Measurements from ENCODE around the gene FAM83F.
"Not testable (repeated sequence)": the region's sequence is repeated elsewhere in the genome, so short reads cannot be mapped to it uniquely, and the experiment has no call there.

Gene FAM83F

GRCh38 chr22:39994566-39995392, at the start of gene FAM83F:
TSS of gene FAM83F (plus strand) at chr22:39994954. CDS start at chr22:39995043, 89 bp downstream.
- no peak for DNase-seq (ENCODE audit: low spot score)
- no peak for FAIRE-seq

GRCh38 chr22:39946126-39946502, 48.6 kb upstream of the FAM83F start:
- FAIRE-seq (no peak), DNase-seq (ENCODE audit: low spot score) (no peak)

- FAIRE-seq (peak; percentile 91), DNase-seq (ENCODE audit: low spot score) (peak; percentile 52)
These were observed 48.1 kb upstream of the FAM83F start for GRCh38 chr22:39946503-39947219.

GRCh38 chr22:39947220-39948216, 47.2 kb upstream of the FAM83F start:
- peak; percentile 35 for FAIRE-seq
- DNase-seq (ENCODE audit: low spot score) = no peak

- FAIRE-seq (peak; percentile 88), DNase-seq (ENCODE audit: low spot score) (no peak)
These were observed 44.6 kb upstream of the FAM83F start for GRCh38 chr22:39949964-39950737.

GRCh38 chr22:39951603-39952293, 43.0 kb upstream of the FAM83F start:
- FAIRE-seq; DNase-seq (ENCODE audit: low spot score): not testable (repeated sequence)

- no peak for DNase-seq (ENCODE audit: low spot score)
- no peak for FAIRE-seq
These were observed 42.4 kb upstream of the FAM83F start for GRCh38 chr22:39952347-39952746.

- FAIRE-seq = no peak
- DNase-seq (ENCODE audit: low spot score) = no peak
These were observed 41.7 kb upstream of the FAM83F start for GRCh38 chr22:39953101-39953500.

GRCh38 chr22:39954584-39955055, 40.1 kb upstream of the FAM83F start:
- no peak for FAIRE-seq
- DNase-seq (ENCODE audit: low spot score) = peak; percentile 84

- DNase-seq (ENCODE audit: low spot score) (no peak), FAIRE-seq (no peak)
These were observed 39.1 kb upstream of the FAM83F start for GRCh38 chr22:39955675-39956074.

GRCh38 chr22:39956932-39957664, 37.7 kb upstream of the FAM83F start:
- no peak for DNase-seq (ENCODE audit: low spot score)
- peak; percentile 23 for FAIRE-seq

GRCh38 chr22:39958009-39958711, 36.6 kb upstream of the FAM83F start:
- no peak for FAIRE-seq
- no peak for DNase-seq (ENCODE audit: low spot score)

GRCh38 chr22:39958949-39959639, 35.7 kb upstream of the FAM83F start:
- DNase-seq (ENCODE audit: low spot score) (no peak), FAIRE-seq (peak; percentile 23)

GRCh38 chr22:39959640-39960447, 34.9 kb upstream of the FAM83F start, which contains the start of gene TMA7B:
TSS of gene TMA7B (plus strand) at chr22:39960397. CDS start at chr22:39964375, 3,978 bp downstream.
- DNase-seq (ENCODE audit: low spot score) = peak; percentile 72
- peak; percentile 93 for FAIRE-seq

- DNase-seq (ENCODE audit: low spot score) = peak; percentile 93
- FAIRE-seq = peak; percentile 98
These were observed 33.7 kb upstream of the FAM83F start for GRCh38 chr22:39960791-39961746.

- FAIRE-seq = no peak
- DNase-seq (ENCODE audit: low spot score) = no peak
These were observed 32.7 kb upstream of the FAM83F start for GRCh38 chr22:39962071-39962470.
